ENCODE measurements around the gene ANKRD65. TPM values are rescaled to one million over a fixed set of nuclear protein-coding genes. Genes with fewer than 3 reads are reported as not detected.

The ANKRD65 gene
- total and polyA plus RNA-seq, 2 experiments from 2014 or later, result 0.32 to 0.60 TPM

- no peak for DNase-seq (ENCODE audit: low read depth in 1 of 2, low spot score in 1 of 2)
- H3K27ac ChIP-seq, result peak overlapping the region; percentile 93
- TF ChIP-seq CTCF (IDR thresholded peaks at IDR 0.05; ENCODE audit: low read depth, low read length), result no peak
- H3K4me1 ChIP-seq (ENCODE audit: low read depth), result peaks cover 5% of the 10 kb centered on the region
- no peak overlapping the region for H3K4me3 ChIP-seq
- H3K36me3 ChIP-seq, result peaks cover 4% of the 10 kb centered on the region
- H3K9me3 ChIP-seq (ENCODE audit: low read depth), result no peaks in the 10 kb centered on the region
- H3K27me3 ChIP-seq, result no peaks in the 10 kb centered on the region
Measured at GRCh38 chr1:1376551-1377226, 44.4 kb downstream of the ANKRD65 start.

GRCh38 chr1:1374929-1375662 is 46.0 kb downstream of the ANKRD65 start, which contains the start of gene AURKAIP1:
Gene AURKAIP1 (minus strand): TSS chr1:1375207. CDS start chr1:1374756, 451 bp downstream.
- DNase-seq (ENCODE audit: low read depth in 1 of 2, low spot score in 1 of 2), result peak; percentile 100
- H3K9me3 ChIP-seq (ENCODE audit: low read depth), result no peaks in the 10 kb centered on the region
- H3K27me3 ChIP-seq, result no peaks in the 10 kb centered on the region
- H3K4me3 ChIP-seq, result peak within 1 kb of the TSS; percentile 86
- peaks cover 4% of the 10 kb centered on the region for H3K36me3 ChIP-seq
- H3K27ac ChIP-seq, result peak within 1 kb of the TSS; percentile 93
- peaks cover 5% of the 10 kb centered on the region for H3K4me1 ChIP-seq (ENCODE audit: low read depth)
- TF ChIP-seq CTCF (IDR thresholded peaks at IDR 0.05; ENCODE audit: low read depth, low read length), result peak; percentile 40

GRCh38 chr1:1374589-1374928 is 46.5 kb downstream of the ANKRD65 start:
- DNase-seq (ENCODE audit: low read depth in 1 of 2, low spot score in 1 of 2), result no peak
- H3K27ac ChIP-seq, result peak overlapping the region; percentile 93
- H3K9me3 ChIP-seq (ENCODE audit: low read depth), result no peaks in the 10 kb centered on the region
- peaks cover 4% of the 10 kb centered on the region for H3K36me3 ChIP-seq
- no peaks in the 10 kb centered on the region for H3K27me3 ChIP-seq
- H3K4me1 ChIP-seq (ENCODE audit: low read depth), result peaks cover 5% of the 10 kb centered on the region
- no peak for TF ChIP-seq CTCF (IDR thresholded peaks at IDR 0.05; ENCODE audit: low read depth, low read length)
- H3K4me3 ChIP-seq, result peak overlapping the region; percentile 86

- H3K4me1 ChIP-seq (ENCODE audit: low read depth), result peaks cover 5% of the 10 kb centered on the region
- no peak for DNase-seq (ENCODE audit: low read depth in 1 of 2, low spot score in 1 of 2)
- peaks cover 4% of the 10 kb centered on the region for H3K36me3 ChIP-seq
- TF ChIP-seq CTCF (IDR thresholded peaks at IDR 0.05; ENCODE audit: low read depth, low read length), result no peak
- no peaks in the 10 kb centered on the region for H3K9me3 ChIP-seq (ENCODE audit: low read depth)
- peak overlapping the region; percentile 93 for H3K27ac ChIP-seq
- peak overlapping the region; percentile 86 for H3K4me3 ChIP-seq
- no peaks in the 10 kb centered on the region for H3K27me3 ChIP-seq
Measured at GRCh38 chr1:1373815-1374588, 47.1 kb downstream of the ANKRD65 start.

GRCh38 chr1:1373051-1373814 is 47.8 kb downstream of the ANKRD65 start:
- Histone ChIP-seq H3K27ac (no peak overlapping the region), H3K36me3 (peaks cover 4% of the 10 kb centered on the region), H3K9me3 (ENCODE audit: low read depth) (no peaks in the 10 kb centered on the region), H3K4me3 (no peak overlapping the region), H3K4me1 (ENCODE audit: low read depth) (peaks cover 5% of the 10 kb centered on the region), H3K27me3 (no peaks in the 10 kb centered on the region)
- TF ChIP-seq CTCF (IDR thresholded peaks at IDR 0.05; ENCODE audit: low read depth, low read length), result no peak
- no peak for DNase-seq (ENCODE audit: low read depth in 1 of 2, low spot score in 1 of 2)
